HG03457 (cell line): ENCODE data around the gene CPT1B.
A peak's percentile ranks its signal among the peaks of the same experiment; 100 is the strongest.

Source experiments
- ATAC-seq: cut with Tn5 transposase; IDR thresholded peaks from one replicate; pipeline ENCODE4 v1.9.1; 2021; ENCODE audit warnings: moderate number of reproducible peaks; ENCODE audit not compliant: unreplicated experiment

The CPT1B gene

DNA sequence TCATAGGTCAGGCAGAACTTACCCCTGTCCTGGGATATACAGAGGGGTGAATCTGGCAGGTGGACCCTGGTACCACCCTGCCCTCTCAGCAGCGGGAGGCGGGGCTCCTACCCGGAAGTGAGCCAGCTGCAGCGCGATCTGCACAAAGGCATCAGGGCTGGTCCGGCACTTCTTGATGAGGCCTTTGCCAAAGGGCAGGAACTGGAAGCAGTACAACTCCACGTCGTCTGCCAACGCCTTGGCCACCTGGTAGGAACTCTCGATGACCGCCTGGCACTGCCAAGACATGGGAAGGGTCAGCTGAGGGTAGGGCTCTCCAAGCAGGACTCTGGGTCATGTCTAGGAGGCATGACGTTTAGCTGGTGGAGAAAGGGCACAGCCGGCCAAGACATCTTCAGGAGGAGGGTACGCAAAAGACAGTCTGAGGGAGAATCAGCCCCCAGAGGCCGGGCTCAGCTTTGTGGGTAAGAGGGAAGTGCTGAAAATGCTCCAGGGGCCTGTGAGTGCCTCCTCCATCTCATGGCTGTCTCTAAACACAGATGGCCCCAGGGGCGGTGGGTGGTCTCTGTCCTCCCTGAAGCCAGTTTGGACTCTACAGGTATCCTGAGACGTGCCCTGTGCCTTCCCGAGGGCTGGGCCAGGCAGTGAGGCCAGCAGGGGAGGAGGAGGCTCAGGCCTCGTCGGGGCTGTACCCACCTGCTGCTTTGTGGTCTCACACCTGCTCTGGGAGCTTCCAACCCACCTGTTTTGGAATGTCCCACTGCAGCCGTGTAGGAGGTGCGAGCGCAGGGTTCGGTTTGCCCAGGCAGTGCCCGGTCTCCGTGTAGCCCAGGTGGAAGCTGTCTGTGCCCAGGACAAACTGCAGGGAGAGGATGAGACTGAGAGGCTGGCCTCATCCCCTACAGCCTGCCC, 6.7 kb downstream of the CPT1B start:
- no peak for ATAC-seq

DNA sequence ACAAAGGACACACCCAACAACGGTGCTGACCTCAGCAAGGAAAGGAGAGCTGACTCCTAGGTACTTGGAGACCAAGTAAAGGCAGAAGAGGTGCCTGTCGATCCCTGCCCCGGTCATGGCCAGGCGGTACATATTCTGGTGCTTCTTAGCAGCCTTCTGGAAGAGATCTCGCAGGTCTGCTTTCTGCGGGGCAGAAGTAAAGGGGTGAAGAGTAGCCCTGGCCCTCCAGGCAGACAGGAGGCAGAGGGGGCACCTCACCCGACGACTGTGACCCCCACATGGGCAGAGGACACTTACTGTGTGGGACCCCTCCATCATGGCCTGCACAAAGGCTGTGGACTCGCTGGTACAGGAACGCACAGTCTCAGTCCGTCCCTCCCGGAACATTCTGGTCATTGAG, 7.4 kb downstream of the CPT1B start:
- ATAC-seq: no peak

DNA sequence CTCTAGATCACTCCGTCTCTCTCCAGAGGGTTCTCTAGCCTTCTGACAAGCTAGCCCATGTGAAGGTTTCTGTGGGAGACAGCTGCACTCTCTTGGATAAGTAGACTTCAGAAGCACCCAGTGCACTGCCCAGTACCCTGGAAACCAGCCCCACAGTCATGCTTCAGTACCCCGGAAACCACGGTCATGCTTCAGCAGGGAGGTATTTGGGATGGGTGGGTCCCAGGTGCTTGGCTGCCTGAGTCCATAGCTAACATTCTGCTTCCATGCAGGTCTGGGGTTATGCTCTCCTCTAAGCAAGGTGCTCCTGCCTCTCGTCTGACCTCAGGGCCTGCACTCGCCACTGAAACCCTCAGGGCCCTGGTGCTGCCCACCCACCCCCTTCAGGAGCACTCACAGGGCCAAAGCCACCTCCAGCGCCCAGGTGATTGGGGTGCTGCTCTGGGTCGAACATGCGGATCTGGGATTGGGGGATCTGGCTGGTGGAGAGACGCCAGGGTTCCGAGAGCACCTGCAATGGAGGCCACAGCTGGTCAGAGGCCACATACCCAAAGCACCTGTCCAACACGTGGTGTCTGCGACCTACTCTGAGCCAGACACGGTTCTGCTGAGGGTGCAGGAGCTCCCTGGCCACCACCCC, 8.2 kb downstream of the CPT1B start:
- no peak for ATAC-seq

DNA sequence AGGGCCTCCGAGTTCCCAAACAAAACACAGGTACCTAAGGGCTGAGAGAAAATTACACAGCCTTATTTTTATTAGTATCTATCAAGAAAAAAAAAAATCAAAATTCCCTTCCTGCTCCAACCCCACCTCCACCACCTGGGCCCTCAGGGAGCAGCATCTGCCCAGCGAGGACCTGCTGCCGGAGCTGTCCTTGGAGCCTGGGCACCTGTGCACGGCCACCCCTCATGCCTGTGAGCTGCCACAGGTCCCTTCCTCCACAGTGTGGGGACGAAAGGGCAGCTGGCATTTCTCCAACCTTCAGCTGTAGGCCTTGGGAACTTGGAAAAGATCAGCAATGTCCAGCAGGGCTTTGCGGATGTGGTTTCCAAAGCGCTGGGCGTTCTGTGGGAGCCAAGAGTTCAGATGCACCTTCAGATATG, 9.2 kb downstream of the CPT1B start:
- ATAC-seq: no peak

DNA sequence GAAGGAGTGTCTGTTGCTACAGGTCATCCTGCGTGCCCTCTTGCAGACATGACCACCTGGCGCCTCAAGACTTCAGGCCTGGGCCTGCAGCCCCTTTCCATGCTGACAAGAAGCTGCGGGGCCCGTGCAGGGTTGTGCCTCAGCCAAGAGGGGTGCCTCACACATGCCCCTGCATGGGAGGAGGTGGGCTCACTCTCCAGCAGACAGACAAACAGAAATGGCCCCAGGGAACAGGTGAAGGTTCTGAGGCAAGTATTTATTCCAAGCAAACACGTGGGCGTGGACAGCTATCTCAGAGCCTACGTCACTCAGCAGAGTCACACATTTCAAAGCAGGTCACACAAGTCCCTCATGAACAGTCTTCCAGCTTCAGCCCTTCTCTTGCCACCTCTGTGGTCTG, 9.6 kb downstream of the CPT1B start:
- ATAC-seq: no peak

DNA sequence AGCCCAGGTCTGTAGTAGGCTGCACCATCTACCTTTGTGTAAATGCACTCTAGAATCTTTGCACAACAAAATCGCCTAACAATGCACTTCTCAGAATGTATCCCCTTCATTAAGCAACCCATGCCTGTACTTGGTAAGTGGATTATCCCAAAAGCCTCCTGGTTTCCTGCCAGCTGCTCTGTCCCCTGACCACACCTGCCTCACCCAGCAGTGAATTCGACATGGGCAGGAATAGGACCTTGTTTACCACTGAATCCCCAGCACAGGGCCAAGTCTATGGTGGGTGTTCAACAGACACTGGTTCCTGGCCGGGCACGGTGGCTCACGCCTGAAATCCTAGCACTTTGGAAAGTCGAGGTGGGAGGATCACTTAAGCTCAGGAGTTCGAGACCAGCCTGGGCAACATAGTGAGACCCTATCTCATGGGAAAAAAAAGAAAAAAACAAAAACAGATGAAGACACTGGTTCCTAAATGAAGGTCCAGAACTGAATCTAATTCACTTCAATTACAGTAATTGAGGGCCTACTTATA, 10.4 kb downstream of the CPT1B start:
- ATAC-seq: no peak

DNA sequence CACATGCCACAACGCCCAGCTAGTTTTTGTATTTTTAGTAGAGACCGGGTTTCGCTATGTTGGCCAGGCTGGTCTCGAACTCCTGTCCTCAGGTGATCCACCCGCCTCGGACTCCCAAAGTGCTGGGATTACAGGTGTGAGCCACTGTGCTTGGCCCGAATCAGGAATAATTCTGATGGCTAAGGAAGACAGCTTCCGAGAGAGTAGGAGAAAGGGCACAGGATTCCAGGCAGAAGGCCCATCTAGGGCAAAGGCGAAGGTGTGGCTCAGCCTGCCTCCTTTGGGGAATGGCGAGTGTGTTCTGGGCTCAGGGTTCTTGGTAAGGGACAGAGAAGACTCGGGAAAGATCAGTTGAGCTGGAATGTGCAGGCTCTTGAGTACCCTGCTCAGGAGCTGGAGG, 13.9 kb downstream of the CPT1B start:
- no peak for ATAC-seq

DNA sequence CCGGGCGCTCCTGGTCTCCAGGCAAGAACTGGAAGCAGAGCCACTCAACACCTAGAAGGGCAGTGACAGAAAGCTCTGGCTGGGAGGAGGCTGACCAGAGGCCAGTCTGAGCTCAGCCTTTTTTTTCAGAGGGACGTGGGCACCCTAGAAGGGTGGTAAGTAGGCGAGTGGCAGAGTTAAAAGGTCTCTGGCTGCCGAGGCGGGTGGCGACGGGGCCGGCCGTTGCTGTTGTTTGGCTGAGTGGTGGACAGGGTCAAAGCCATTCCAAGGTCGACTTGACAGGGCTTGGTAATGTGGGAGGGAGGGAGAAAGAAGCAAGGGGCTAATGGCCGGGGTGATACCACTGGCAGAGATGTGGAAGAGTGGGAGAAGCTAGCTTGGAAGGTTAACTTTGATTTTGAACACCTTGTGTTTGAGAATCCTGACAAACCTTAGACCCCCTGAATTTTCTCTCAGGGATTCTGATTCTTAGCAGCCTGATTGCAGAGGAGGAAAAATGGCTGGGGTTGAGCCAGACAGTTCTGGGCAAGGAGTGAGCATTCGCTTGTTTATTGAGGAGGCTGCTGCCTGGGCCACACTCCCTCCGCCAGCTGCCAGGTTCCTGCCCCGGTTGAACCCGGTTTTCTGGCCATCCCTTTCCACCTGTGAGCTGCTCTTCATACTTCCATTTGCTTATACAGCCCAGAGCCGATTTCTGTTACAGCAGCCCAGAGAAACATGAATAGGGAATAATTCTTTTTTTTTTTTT, 14.6 kb downstream of the CPT1B start:
- ATAC-seq: no peak

DNA sequence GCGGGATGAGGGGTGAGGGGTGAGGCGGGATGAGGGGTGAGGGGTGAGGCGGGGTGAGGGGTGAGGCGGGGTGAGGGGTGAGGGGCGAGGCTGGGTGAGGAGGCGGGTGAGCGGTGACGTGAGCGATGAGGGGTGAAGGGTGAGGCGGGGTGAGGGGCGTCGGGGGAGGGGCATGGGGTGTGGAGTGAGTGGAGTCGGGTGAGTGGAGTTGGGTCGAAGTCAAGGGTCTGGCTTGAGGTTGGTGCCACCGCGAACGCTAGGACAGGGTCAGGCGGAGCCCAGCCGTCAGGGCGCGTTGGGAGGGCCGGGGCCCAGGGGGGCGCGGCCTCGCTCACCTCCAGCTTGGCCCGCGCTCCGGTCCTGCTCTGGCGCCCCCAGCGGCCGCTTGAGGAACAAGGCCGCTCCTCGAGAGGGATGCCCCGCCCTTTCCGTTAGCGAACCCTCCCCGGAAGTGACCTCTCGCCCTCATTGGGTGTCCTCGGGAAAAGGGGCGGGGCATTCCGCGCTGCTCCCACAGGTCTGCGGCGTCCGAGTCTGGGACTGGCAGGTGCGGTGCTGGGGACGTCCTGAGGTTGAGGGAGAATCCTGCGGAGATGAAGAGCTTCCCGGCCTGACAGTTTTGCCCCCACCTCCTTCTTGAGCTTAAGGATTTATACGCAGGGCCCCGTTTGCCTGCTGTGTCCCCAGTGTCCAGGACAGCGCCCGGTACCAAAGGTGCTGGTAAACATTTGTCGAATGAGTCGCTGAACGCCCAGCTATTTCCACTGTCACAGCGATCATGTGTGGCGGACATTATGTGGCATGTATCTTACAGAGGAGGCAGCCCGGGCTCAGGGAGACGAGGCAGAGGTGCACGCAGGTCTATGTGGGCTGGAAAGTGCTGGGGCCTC, 15.5 kb downstream of the CPT1B start, which contains the start of gene SYCE3:
TSS of gene SYCE3 (minus strand) at position 397 of the 890 bp plus-strand sequence. CDS start 6,514 bp downstream, outside the sequence.
- peak; percentile 59 for ATAC-seq

DNA sequence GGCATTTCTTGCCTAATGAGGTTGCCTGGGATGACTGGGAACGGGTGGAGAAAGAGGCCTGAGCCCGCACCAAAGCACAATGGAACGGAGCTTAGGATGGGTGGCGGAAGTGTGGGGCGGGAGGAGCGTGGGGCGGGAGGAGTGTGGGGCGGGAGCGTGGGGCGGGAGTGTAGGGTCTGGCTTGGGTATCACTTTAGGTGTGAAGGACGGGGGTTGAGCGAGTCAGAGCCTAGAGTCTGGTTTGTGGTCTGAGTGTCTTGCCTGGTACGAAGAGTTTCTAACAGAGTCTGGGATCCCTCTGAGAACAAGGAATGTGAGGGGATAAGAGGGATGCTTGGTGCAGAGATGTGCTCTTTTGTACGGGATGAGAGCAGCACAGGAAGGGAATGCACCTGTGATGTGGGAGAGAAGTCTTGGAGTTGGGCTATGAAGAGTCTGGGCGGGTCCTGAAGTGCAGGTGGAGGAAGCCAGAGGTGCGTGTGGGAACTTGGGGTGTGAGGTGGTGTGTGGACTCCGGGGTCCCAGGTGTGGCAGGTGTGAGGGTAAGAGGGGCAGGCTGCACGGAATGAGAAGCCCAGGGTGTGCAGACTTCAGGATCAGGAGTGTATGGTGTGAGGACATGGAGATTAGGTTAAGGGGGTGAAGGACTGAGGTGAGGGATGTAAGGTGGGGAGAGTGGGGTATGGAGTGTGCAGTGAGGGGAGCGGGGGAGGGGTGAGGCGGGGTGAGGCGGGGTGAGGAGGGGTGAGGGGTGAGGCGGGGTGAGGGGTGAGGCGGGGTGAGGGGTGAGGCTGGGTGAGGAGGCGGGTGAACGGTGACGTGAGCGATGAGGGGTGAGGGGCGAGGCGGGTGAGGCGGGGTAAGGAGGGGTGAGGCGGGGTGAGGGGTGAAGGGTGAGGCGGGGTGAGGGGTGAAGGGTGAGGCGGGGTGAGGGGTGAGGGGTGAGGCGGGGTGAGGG, 16.5 kb downstream of the CPT1B start:
- no peak for ATAC-seq

DNA sequence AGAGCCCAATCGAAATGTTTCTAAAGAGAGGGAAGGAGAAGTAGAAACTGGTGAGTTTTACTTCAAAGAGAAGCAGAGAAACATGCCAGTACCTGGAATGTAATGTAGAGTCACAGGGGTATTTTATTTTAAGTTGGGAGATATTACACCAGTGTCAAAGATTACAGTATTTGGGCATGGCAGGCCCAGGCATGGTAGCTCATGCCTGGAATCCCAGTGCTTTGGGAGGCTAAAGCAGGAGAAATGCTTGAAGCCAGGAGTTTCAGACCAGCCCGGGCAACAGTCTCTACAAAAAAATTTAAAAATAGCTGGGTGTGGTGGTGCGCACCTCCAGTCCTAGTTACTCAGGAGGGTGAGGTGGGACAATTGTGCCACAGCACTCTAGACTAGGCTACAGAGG, 18.2 kb downstream of the CPT1B start:
- no peak for ATAC-seq

DNA sequence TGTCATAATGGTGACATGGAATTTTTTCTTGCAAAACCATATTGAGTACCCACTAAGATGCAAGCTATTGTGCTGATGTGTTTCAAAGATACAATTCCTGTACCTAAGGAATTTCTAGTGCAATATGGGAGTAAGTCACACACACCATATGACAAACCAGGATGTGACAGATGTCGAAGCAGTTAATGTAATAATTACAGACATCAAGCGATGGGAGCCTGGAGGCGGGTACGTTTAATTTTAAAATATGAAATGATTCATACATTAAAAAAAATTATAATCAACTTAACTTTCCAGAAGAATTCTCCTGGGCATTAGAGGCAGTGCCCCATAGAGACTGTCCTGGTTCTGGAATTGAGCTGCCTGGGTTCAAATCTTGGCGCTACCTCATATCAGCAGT, 21.5 kb downstream of the CPT1B start:
- no peak for ATAC-seq

DNA sequence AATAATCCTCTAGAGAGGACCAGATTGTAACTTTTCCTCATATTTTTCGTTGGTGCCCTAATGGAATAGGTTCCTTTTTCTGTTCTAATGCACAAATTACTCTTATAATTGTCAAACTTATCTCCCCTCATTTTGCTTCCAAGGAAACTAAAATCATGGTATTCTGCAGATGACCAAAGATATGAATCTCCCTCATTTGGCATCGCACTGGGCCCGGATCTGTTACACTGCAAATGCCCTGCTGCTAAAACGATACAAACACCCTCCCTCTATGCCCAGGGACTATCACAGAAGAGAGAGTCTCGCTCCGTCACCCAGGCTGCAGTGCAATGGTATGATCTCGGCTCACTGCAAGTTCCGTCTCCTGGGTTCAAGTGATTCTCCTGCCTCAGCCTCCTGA, 24.9 kb downstream of the CPT1B start:
- ATAC-seq: no peak

DNA sequence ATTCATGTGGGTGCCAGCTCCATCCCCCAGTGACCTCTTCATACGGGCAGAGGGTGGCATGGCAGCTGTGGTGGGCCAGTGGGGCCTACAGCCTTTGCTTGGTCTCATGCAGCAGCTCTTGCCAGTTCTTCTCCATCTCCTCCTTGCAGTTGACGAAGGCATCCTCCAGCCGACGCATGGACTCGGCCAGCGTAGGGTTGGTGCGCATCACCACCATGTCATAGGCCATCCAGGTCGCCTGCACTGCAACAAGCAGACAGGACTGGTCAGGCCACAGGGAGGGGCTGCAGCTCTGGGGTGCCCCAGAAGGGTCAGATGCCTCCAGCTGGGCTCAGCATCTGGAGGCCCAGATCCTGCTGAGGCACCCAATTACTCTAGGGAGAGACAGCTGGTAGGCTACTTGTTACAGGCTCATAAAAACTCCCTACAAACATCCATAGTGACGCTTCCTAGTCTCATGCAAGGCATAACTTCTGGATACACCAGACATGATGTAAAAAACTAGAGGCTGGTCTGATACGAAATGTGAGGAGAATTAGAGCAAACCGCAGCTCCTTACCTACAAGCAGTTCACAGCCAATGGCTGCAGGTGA, 27.0 kb downstream of the CPT1B start:
- ATAC-seq: no peak

DNA sequence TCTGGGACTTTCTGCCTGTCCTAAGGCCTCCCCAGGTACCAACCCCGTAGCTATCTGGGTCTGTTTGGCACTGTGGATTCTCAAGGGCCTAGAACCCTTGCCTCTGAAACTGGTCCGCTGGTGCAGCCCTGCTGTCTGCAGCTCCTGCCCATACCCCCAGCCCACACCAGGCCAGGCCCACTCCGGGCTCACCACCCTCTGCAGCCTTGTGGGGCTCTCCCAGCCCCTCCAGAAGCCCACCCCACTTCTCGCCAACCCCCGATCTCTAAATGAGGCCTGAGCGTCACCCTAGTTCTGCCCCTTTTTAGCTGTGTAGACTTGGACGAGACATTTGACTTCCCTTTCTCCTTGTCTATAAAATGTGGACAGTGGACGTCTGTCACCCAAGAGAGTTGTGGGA, 27.8 kb downstream of the CPT1B start:
- ATAC-seq: no peak

DNA sequence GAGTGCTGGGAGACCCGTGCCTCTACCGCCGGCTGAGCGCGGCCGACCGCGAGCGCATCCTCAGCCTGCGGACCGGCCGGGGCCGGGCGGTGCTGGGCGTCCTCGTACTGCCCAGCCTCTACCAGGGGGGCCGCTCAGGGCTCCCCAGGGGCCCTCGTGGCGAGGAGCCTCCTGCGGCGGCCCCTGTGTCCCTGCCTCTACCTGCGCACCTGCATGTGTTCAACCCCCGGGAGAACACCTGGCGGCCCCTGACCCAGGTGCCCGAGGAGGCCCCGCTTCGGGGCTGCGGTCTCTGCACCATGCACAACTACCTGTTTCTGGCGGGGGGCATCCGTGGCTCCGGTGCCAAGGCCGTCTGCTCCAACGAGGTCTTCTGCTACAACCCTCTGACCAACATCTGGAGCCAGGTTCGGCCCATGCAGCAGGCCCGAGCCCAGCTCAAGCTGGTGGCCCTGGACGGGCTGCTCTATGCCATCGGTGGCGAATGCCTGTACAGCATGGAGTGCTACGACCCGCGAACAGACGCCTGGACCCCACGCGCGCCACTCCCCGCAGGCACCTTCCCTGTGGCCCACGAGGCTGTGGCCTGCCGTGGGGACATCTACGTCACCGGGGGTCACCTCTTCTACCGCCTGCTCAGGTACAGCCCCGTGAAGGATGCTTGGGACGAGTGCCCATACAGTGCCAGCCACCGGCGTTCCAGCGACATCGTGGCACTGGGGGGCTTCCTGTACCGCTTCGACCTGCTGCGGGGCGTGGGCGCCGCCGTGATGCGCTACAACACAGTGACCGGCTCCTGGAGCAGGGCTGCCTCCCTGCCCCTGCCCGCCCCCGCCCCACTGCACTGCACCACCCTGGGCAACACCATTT, 29.1 kb downstream of the CPT1B start:
- ATAC-seq: no peak

DNA sequence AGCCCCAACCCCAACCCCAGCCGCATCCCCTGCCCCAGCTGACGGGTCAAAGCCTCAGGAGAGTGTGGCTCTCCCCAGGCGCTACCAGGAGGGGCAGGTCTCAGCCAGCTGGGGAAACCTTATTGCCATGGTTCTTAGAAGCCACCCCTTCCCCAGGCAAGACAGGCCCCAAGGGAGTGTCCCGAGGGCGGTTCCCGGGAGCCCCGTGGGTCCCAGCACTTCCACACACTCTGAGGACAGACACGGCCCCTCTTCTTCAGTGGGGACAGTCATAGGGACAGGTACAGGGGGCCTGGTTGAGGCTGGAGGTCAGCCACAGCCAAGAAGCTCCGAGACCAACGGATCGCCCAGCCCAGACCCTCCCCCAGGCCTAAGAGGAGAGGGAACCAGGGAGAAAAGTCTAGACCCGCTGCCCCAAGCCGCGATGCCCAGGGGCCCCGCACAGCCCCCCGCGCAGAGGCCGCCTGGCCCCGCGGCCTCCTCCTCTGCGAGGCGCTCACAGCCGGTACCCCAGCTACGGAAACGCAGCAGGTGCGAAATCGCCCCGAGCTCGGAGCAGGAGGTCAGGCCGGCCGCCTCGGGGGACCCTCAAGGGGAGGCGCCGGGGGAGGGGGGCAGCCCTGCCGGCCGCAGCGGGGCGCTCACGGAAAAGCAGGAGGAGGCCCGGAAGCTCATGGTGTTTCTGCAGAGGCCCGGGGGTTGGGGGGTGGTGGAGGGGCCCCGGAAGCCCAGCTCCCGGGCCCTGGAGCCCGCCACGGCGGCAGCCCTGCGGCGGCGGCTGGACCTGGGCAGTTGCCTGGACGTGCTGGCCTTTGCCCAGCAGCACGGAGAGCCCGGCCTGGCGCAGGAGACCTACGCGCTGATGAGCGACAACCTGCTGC, 29.9 kb downstream of the CPT1B start:
- ATAC-seq: no peak
